AG09319 (cell line): ENCODE results near the gene EFNA2.

ENCODE experiments used
- DNase-seq: peaks from one replicate; pipeline ENCODE4 v3.0.0-alpha.2; 2010; ENCODE audit warnings: low read depth; ENCODE audit errors: extremely low read depth
- TF ChIP-seq, protein P1 (sequence below): IDR thresholded peaks from 2 replicates; pipeline ENCODE4 v1.5.1; 2011; ENCODE audit warnings: low read depth, mild to moderate bottlenecking, inconsistent platforms, low read length, moderate library complexity

EFNA2 gene

DNA sequence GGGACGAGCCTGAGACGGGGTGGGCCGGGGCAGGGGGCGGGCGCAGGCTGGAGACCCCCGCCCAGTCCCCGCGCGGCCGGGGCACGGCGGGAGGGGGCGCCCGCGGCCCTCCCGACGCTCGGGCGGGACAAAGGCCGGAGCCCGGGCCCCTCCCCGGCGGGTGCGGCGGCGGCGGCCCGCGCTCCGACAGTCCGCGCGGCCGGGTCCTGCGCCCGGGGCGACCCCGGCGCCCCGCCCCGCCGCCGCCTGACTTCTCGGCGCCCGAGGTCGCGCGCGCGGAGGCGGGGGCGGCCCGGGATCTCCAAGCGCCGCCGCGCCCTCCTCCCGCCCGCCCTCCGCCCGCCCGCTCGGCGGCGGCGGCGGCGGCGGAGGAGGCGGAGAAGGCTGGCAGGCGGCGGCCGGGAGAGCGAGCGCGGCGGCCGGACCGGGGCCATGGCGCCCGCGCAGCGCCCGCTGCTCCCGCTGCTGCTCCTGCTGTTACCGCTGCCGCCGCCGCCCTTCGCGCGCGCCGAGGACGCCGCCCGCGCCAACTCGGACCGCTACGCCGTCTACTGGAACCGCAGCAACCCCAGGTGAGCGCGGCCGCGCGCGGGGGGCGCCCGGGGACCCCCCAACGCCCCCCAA is at the start of gene EFNA2:
Gene EFNA2 (plus strand): TSS at position 137 of the 624 bp plus-strand sequence. CDS start 296 bp downstream, at position 433.
- no peak for DNase-seq
- TF ChIP-seq, protein P1, sequence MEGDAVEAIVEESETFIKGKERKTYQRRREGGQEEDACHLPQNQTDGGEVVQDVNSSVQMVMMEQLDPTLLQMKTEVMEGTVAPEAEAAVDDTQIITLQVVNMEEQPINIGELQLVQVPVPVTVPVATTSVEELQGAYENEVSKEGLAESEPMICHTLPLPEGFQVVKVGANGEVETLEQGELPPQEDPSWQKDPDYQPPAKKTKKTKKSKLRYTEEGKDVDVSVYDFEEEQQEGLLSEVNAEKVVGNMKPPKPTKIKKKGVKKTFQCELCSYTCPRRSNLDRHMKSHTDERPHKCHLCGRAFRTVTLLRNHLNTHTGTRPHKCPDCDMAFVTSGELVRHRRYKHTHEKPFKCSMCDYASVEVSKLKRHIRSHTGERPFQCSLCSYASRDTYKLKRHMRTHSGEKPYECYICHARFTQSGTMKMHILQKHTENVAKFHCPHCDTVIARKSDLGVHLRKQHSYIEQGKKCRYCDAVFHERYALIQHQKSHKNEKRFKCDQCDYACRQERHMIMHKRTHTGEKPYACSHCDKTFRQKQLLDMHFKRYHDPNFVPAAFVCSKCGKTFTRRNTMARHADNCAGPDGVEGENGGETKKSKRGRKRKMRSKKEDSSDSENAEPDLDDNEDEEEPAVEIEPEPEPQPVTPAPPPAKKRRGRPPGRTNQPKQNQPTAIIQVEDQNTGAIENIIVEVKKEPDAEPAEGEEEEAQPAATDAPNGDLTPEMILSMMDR = no peak

DNA sequence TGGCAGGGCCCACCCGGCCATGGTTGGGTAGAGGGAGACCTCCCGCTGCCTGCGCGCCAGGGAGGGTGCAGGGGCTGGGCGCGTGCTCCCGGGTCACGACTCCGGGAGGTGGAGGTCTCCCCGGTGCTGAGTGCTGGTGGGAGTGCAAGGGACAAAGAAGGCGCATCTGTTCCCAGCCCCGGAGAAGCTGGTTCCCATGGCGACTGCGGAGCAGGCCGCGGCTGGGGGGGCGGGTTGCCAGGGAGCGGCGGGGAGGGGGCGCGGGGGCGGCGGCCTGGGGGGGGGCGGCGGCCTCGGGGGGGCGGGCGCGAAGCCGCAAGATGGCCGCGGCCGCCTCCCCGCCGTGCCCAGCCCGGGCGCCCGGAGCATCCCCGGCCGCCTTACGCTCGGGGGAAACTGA is 49.1 kb upstream of the EFNA2 start:
- TF ChIP-seq, protein P1 = no peak
- DNase-seq = no peak

DNA sequence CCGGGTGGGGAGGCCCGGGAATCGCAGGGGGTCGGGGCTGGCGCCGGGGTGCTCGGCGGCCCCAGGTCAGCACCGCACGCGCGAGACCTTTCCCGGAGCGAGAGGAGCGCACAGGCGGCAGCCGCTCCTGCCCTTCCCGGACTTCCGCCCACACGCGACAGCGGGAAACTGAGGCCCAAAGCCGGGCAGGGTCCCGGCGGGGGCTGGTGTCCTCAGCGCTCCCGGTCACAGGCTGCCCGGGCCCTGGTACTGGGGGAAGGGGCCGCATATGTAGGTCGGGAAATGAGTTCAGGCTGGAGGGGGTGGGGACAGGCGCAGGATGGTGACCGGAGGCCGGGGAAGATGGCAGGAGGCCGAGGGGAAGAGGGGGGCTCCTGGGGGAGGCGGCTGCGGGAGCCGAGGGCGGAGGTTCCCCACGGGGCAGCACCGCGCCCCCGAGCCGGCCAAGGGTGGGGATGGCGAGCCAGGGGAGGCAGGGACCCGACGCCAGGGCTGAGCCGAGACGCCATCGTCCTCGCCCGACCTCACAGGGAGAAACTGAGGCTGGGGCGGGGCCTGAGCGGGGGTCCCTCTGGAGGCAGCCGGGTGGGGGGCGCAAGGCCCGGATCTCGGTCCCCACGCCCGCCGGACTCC is 48.5 kb upstream of the EFNA2 start:
- DNase-seq = no peak
- TF ChIP-seq, protein P1 = no peak

DNA sequence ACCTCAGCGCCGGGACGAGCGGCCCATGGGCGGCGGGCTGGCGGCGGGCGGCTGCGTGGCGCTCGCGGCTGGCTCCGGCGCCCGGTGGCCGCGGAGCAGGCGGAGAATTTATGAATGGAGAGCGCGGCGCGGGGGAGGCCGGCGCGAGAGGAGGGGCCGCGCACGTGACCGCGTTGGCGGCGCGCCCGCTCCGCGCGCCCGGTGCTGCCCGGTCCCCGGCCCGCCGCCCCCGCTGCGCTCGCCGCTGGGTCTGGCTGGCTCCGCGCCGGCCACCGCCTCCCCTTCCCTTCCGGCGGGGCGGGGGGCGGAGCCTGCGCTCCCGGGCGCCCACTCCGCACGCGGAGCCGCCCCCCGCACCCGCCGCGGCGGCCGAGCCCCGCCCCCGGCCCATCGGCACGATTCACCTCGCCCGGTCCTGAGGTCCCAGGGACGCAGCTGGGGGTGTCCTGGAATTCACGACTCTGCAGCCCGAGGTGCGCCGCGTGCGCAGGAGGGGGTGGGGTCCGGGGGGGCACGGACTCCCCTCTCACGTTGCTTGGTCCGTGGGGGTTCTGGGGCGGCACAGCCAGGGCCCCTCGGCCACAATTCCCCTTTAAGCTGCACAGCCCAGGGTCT is 47.8 kb upstream of the EFNA2 start, which contains the start of gene CBARP:
Gene CBARP (minus strand): TSS at position 252 of the 615 bp plus-strand sequence. CDS start 1,905 bp downstream, outside the sequence.
- DNase-seq = no peak
- TF ChIP-seq, protein P1 = no peak

DNA sequence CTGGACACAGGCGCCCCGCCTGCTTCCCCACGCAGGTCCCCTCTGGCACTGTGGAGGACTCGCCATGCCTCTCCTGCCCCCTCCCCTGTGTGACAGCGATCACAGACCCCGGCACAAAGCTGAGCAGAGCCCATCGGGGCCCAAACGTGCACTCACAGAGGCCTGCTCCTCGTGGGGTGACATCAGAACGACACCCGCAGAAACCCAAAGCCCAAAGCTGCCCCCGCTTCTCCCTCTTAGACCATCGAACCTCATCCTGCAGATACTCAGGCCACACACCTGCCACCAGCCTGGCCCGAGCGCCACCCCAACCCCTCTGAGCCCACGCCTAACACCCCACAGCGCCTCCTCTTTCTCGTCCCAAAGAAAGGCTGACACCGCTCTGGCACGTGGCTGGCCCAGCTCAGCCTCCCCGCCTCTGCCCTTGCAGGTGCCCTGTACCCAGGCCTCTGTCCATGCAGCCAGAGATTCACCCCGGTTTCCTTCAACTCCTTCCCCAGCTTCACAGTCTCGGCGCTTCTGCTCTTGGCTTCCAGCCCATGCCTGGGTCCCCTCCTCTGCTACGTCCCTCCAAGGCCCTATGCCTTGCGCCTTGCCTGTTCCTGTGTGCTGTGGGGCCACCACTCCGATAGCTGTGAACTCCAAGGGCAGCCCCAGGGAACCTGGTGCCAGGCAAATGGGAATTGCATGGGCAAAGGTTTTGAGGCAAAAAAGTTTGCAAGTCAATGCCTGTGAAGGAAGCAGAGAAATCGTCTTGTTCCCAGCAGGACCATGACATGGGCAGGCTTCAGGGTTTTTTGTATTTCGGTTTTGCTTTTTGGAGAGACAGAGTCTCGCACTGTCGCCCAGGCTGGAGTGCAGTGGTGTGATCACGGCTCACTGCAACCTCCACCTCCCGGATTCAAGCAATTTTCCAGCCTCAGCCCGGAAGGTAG is 47.0 kb upstream of the EFNA2 start:
- TF ChIP-seq, protein P1 = no peak
- no peak for DNase-seq

DNA sequence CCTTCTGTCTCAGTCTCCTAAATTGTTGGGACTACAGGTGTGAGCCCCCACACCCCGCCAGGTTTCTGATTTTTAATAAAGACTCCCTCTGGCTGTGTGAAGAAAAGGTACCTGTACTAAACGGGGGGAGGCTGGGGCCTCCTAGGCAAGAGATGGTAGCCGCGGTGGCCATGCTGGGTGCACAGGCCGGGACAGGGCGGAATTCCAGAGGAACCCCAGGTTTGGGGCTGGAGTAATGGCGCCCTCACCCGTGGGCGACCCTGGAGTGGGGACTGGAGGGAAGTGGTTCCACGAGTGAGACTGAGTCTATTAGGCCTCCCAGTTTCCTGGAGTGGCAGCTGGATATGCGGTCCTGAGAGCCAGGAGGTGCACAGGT is 46.3 kb upstream of the EFNA2 start:
- TF ChIP-seq, protein P1 = no peak
- no peak for DNase-seq
